DND-41 (cell line): ENCODE results near the gene SLC12A7.

Source experiments
- ATAC-seq: fragments of 200-7000 bp; cut with Tn5 transposase; 3 replicates; pipeline ENCODE4 v1.9.1; 2021; ENCODE audit warnings: low read depth; ENCODE audit not compliant: insufficient read depth
- DNase-seq: peaks from one replicate; pipeline ENCODE4 v3.0.0-alpha.2; 2020
- H2AFZ ChIP-seq: 2 replicates; pipeline ENCODE4 v1.6.0; 2012; ENCODE audit warnings: low read depth, low read length
- H3K27ac ChIP-seq: 2 replicates; pipeline ENCODE4 v1.5.1; 2012; ENCODE audit warnings: low read length, inconsistent platforms
- H3K27me3 ChIP-seq: fragments of 200-600 bp; sonication (generic); 2 replicates; pipeline ENCODE4 v1.6.0; 2012; ENCODE audit warnings: low read length, mild to moderate bottlenecking, inconsistent platforms; ENCODE audit not compliant: insufficient read depth, poor library complexity
- H3K36me3 ChIP-seq: 2 replicates; pipeline ENCODE4 v1.5.1; 2012; ENCODE audit warnings: low read length, inconsistent platforms; ENCODE audit not compliant: insufficient read depth
- H3K4me1 ChIP-seq: 2 replicates; pipeline ENCODE4 v1.5.1; 2012; ENCODE audit warnings: mild to moderate bottlenecking, low read length; ENCODE audit not compliant: insufficient read depth
- H3K4me2 ChIP-seq: 2 replicates; pipeline ENCODE4 v1.6.0; 2012; ENCODE audit warnings: mild to moderate bottlenecking, moderate library complexity, low read length, inconsistent platforms; ENCODE audit not compliant: insufficient read depth
- H3K4me3 ChIP-seq, 2 experiments: fragments of 200-600 bp in 1 of 2; shearing (Covaris generic) in 1 of 2; 2 replicates each; pipeline ENCODE4 v1.5.1; 2012 to 2016; ENCODE audit warnings: inconsistent platforms in 2 of 2, low read length in 2 of 2, mild to moderate bottlenecking in 2 of 2, low read depth in 1 of 2, moderate library complexity in 1 of 2
- H3K79me2 ChIP-seq: 2 replicates; pipeline ENCODE4 v1.6.0; 2012; ENCODE audit warnings: low read length, inconsistent platforms; ENCODE audit not compliant: insufficient read depth
- H3K9ac ChIP-seq: 2 replicates; pipeline ENCODE4 v1.6.0; 2012; ENCODE audit warnings: low read depth, mild to moderate bottlenecking, inconsistent platforms, low read length, moderate library complexity
- H3K9me3 ChIP-seq: 2 replicates; pipeline ENCODE4 v1.5.1; 2012; ENCODE audit warnings: low read length, moderate library complexity, mild to moderate bottlenecking, inconsistent platforms; ENCODE audit not compliant: insufficient read depth, severe bottlenecking
- H4K20me1 ChIP-seq: 2 replicates; pipeline ENCODE4 v1.6.0; 2012; ENCODE audit warnings: low read length; ENCODE audit not compliant: insufficient read depth
- CTCF ChIP-seq: IDR thresholded peaks from 2 replicates; pipeline ENCODE4 v1.5.1; 2012; ENCODE audit warnings: borderline replicate concordance, low read length, moderate library complexity, mild to moderate bottlenecking; ENCODE audit not compliant: poor library complexity, severe bottlenecking; ENCODE audit errors: extremely low read depth
- EZH2 ChIP-seq: IDR thresholded peaks from 3 replicates; pipeline ENCODE4 v1.6.1; 2012; ENCODE audit warnings: borderline replicate concordance, low read depth, mild to moderate bottlenecking, moderate library complexity, low read length, inconsistent platforms; ENCODE audit not compliant: severe bottlenecking

Gene SLC12A7

GRCh38 chr5:1048162-1048721 lies 63.6 kb downstream of the SLC12A7 start:
- Histone ChIP-seq H3K9me3 (no peaks in the 10 kb centered on the region), H2AFZ (no peak overlapping the region)
- ATAC-seq = no peak

GRCh38 chr5:1047332-1047965 lies 64.4 kb downstream of the SLC12A7 start:
- Histone ChIP-seq H4K20me1 (no peaks in the 10 kb centered on the region), H3K4me3 (no peak overlapping the region), H3K36me3 (no peaks in the 10 kb centered on the region), H3K9me3 (no peaks in the 10 kb centered on the region), H3K27me3 (no peaks in the 10 kb centered on the region), H3K27ac (no peak overlapping the region), H2AFZ (no peak overlapping the region), H3K9ac (no peak overlapping the region), H3K79me2 (no peaks in the 10 kb centered on the region), H3K4me1 (no peaks in the 10 kb centered on the region), H3K4me2 (no peak overlapping the region)
- DNase-seq (no peak), ATAC-seq (no peak)
- TF ChIP-seq CTCF = no peak
- no peak for TF ChIP-seq EZH2

More at GRCh38 chr5:1048162-1048721, 63.6 kb downstream of the SLC12A7 start:
- no peaks in the 10 kb centered on the region for H3K27me3 ChIP-seq
- no peaks in the 10 kb centered on the region for H3K4me1 ChIP-seq
- H3K4me2 ChIP-seq = no peak overlapping the region
- no peak for TF ChIP-seq CTCF
- no peak overlapping the region for H3K27ac ChIP-seq
- H4K20me1 ChIP-seq = peaks cover 3% of the 10 kb centered on the region
- no peak overlapping the region for H3K9ac ChIP-seq
- H3K4me3 ChIP-seq = no peak overlapping the region
- no peaks in the 10 kb centered on the region for H3K79me2 ChIP-seq
- DNase-seq = no peak
- H3K36me3 ChIP-seq = no peaks in the 10 kb centered on the region

- H3K27ac ChIP-seq = no peak overlapping the region
- no peak overlapping the region for H3K9ac ChIP-seq
- no peak overlapping the region for H3K4me2 ChIP-seq
- TF ChIP-seq EZH2 = no peak
- no peaks in the 10 kb centered on the region for H3K79me2 ChIP-seq
- no peaks in the 10 kb centered on the region for H3K27me3 ChIP-seq
- H3K4me1 ChIP-seq = no peaks in the 10 kb centered on the region
- DNase-seq = no peak
- ATAC-seq = no peak
- no peaks in the 10 kb centered on the region for H4K20me1 ChIP-seq
- no peak overlapping the region for H3K4me3 ChIP-seq
- no peaks in the 10 kb centered on the region for H3K36me3 ChIP-seq
- H2AFZ ChIP-seq = no peak overlapping the region
- H3K9me3 ChIP-seq = peaks cover 2% of the 10 kb centered on the region
These were observed 65.8 kb downstream of the SLC12A7 start for GRCh38 chr5:1045960-1046560.

- H3K79me2 ChIP-seq = no peaks in the 10 kb centered on the region
- H4K20me1 ChIP-seq = no peaks in the 10 kb centered on the region
- H3K9me3 ChIP-seq = peaks cover 11% of the 10 kb centered on the region
- no peak overlapping the region for H3K27ac ChIP-seq
- peaks cover 11% of the 10 kb centered on the region for H3K36me3 ChIP-seq
- DNase-seq (no peak), ATAC-seq (no peak)
- no peaks in the 10 kb centered on the region for H3K4me1 ChIP-seq
- H3K27me3 ChIP-seq = no peaks in the 10 kb centered on the region
- TF ChIP-seq CTCF (no peak), EZH2 (no peak)
- H2AFZ ChIP-seq = no peak overlapping the region
- H3K4me3 ChIP-seq = no peak overlapping the region
- no peak overlapping the region for H3K9ac ChIP-seq
- no peak overlapping the region for H3K4me2 ChIP-seq
These were observed 67.7 kb downstream of the SLC12A7 start for GRCh38 chr5:1044117-1044516.
